ENCODE results near the gene ADGRD1.

DNA sequence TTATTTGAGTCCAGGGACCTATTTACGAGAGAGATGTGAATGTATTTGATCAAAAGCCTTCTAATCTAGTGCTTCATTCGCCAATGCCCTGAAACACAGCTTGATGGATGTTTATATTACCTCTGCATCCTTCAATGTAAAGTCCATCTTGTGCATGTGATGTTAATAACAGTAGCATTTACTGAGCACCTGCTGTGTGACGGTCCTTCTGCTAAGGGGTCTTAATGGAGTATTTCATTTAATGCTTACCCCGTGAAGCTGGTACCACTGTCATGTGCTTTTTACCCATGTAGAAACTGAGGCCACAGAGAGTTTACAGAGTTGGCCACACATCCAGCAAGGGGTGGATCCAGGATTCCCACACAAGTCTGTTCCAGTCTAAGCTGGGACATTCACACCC lies 237.3 kb downstream of the ADGRD1 start:
- no peak for TF ChIP-seq POLR2A (IDR thresholded peaks at IDR 0.05; ENCODE audit: low read depth, low read length)
- TF ChIP-seq POLR2AphosphoS5 (IDR thresholded peaks at IDR 0.05; ENCODE audit: low read depth, low read length), result no peak
